Measurements from ENCODE around the gene BPIFB4. TPM values are rescaled to one million over a fixed set of nuclear protein-coding genes. Genes with fewer than 3 reads are reported as not detected.

BPIFB4 gene
- not detected for total RNA-seq
- total RNA-seq (2013): not detected
- total RNA-seq: 0 reads per million in 29 experiments

DNA sequence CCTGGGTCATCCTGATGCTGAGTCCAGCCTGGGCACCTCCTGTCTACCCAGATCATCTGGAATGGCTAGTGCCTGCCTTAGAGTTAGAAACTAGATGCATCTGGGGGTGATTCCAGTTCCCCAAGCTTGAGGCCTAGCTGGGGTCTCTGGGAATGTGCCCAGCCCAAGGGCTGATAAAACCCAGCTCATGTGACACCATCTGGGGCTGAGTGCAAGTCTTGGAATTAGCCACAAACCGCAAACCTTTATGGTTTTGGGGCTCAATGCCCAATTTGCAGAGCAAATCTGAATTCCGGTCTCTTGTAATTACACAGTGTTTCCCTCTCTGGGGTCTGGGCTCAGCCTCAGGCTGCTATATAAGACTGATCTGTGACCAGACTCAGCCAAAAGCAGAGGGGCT, at the start of gene BPIFB4:
TSS of gene BPIFB4 (plus strand) at position 385 of the 400 bp plus-strand sequence. CDS start 1,884 bp downstream, outside the sequence.
- 96% methylated on average over 2 of the region's 2 CpGs for WGBS (ENCODE audit: insufficient coverage)
- ATAC-seq (replicated peaks in 1 of 4): no peak
- ChIA-PET CTCF (interaction anchor here in 1 of 2 donors (0.8 kb wide), 1 partner anchor 9 kb away, joined by 3 read pairs; no protein-coding TSS in a partner anchor), POLR2A (no interaction called here)
- Mint-ChIP-seq H3K27me3 (peaks cover 0 to 3% of the 10 kb centered on the region in 2 donors), H3K4me3 (no peak within 1 kb of the TSS), H3K4me1 (peaks cover 0 to 11% (median 3%) of the 10 kb centered on the region in 3 donors), H3K36me3 (no peaks in the 10 kb centered on the region), H3K27ac (no peak within 1 kb of the TSS), H3K9me3 (no peaks in the 10 kb centered on the region)
- Histone ChIP-seq H3K27me3 (replicated peaks in 1 of 2; ENCODE audit: control insufficient read depth in 2 of 2, extremely low read depth in 1 of 2, insufficient read depth in 2 of 2, low read length in 1 of 2) (peaks cover 0 to 5% of the 10 kb centered on the region in 2 experiments), H3K4me1 (ENCODE audit: control insufficient read depth in 1 of 2, extremely low read depth in 1 of 2, insufficient read depth in 2 of 2, low read length in 2 of 2) (peaks cover 0 to 3% of the 10 kb centered on the region in 2 experiments), H3K9me3 (no peaks in the 10 kb centered on the region), H3K27ac (ENCODE audit: low read length) (no peak within 1 kb of the TSS), H3K36me3 (ENCODE audit: control insufficient read depth in 2 of 2, extremely low read depth in 1 of 2, insufficient read depth in 1 of 2, low read length in 1 of 2) (no peaks in the 10 kb centered on the region), H3K4me3 (ENCODE audit: control insufficient read depth in 1 of 2, extremely low read depth in 1 of 2, low read length in 1 of 2) (no peak within 1 kb of the TSS)
- no peak for DNase-seq

DNA sequence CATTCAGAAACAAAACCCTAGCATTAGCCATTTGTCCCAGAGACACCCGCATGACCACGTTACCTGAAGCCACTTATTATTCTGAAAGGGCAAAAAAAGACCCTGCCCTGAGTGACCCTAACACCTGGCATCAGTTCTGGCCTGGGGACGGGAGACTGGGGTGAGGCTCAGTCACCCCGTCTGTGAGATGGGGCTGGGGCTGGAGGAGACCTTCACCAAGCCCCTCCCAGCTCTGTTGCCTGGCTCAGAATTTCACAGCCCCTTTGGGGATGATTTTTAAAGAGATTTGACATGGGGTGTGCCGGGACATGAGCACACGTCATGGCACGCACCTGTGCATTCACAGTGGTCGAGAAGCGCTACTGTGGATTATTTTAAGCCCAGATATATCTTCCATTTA, 49.4 kb upstream of the BPIFB4 start:
- POLR2A ChIA-PET: no interaction called here
- Mint-ChIP-seq H3K27me3 (no peaks in the 10 kb centered on the region), H3K36me3 (peaks cover 5% of the 10 kb centered on the region)

GRCh38 chr20:33030569-33030968, 48.9 kb upstream of the BPIFB4 start:
- peaks cover 5% of the 10 kb centered on the region for H3K36me3 Mint-ChIP-seq
- ATAC-seq (replicated peaks in 1 of 4): no peak
- no peak overlapping the region for H3K27ac Mint-ChIP-seq
- DNase-seq: no peak
- no peaks in the 10 kb centered on the region for H3K36me3 ChIP-seq (ENCODE audit: control insufficient read depth in 2 of 2, extremely low read depth in 1 of 2, insufficient read depth in 1 of 2, low read length in 1 of 2)
- peaks cover 3 to 8% (median 7%) of the 10 kb centered on the region in 3 donors for H3K9me3 Mint-ChIP-seq
- POLR2A ChIA-PET: no interaction called here
- WGBS (ENCODE audit: insufficient coverage): 100% methylated on average over 3 of the region's 6 CpGs
- H3K27me3 Mint-ChIP-seq: no peaks in the 10 kb centered on the region
- no peak overlapping the region for H3K27ac ChIP-seq (ENCODE audit: low read length)
- no peaks in the 10 kb centered on the region for H3K9me3 ChIP-seq
- no peak overlapping the region for H3K4me3 ChIP-seq (ENCODE audit: control insufficient read depth in 1 of 2, extremely low read depth in 1 of 2, low read length in 1 of 2)
- CTCF ChIA-PET: no interaction called here
- H3K4me1 ChIP-seq (ENCODE audit: control insufficient read depth in 1 of 2, extremely low read depth in 1 of 2, insufficient read depth in 2 of 2, low read length in 2 of 2): no peaks in the 10 kb centered on the region
- H3K4me3 Mint-ChIP-seq: no peak overlapping the region
- peaks cover 0 to 5% of the 10 kb centered on the region in 2 experiments for H3K27me3 ChIP-seq (replicated peaks in 1 of 2; ENCODE audit: control insufficient read depth in 2 of 2, extremely low read depth in 1 of 2, insufficient read depth in 2 of 2, low read length in 1 of 2)
- no peaks in the 10 kb centered on the region for H3K4me1 Mint-ChIP-seq

More for the DNA sequence above, 49.4 kb upstream of the BPIFB4 start:
- ATAC-seq (replicated peaks in 1 of 4) (no peak), DNase-seq (no peak)
- Mint-ChIP-seq H3K27ac (no peak overlapping the region), H3K4me3 (no peak overlapping the region), H3K4me1 (no peaks in the 10 kb centered on the region), H3K9me3 (peaks cover 3 to 8% (median 7%) of the 10 kb centered on the region in 3 donors)
- no peaks in the 10 kb centered on the region for H3K4me1 ChIP-seq (ENCODE audit: control insufficient read depth in 1 of 2, extremely low read depth in 1 of 2, insufficient read depth in 2 of 2, low read length in 2 of 2)
- no peak overlapping the region for H3K4me3 ChIP-seq (ENCODE audit: control insufficient read depth in 1 of 2, extremely low read depth in 1 of 2, low read length in 1 of 2)
- H3K36me3 ChIP-seq (ENCODE audit: control insufficient read depth in 2 of 2, extremely low read depth in 1 of 2, insufficient read depth in 1 of 2, low read length in 1 of 2): no peaks in the 10 kb centered on the region
- H3K27me3 ChIP-seq (replicated peaks in 1 of 2; ENCODE audit: control insufficient read depth in 2 of 2, extremely low read depth in 1 of 2, insufficient read depth in 2 of 2, low read length in 1 of 2): peaks cover 0 to 5% of the 10 kb centered on the region in 2 experiments
- H3K9me3 ChIP-seq: no peaks in the 10 kb centered on the region
- no peak overlapping the region for H3K27ac ChIP-seq (ENCODE audit: low read length)
- WGBS (ENCODE audit: insufficient coverage): 100% methylated on average over 3 of the region's 9 CpGs
- CTCF ChIA-PET: no interaction called here

DNA sequence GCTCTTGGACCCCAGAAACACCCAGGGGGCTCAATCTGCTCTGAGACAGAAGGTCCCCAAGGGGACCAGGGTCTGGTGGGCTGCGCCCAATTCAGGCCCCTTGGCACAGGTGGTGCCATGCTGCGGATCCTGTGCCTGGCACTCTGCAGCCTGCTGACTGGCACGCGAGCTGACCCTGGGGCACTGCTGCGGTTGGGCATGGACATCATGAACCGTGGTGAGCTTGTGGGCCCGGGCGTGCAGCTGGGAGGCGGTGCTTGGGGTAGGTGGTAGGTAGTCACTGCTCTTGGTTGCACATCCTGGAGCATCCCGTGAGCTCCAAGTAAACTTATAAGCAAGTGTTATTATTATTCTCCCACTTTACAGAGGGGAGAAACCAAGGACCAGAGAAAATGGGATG, 47.9 kb upstream of the BPIFB4 start, which contains the start of gene BPIFB6:
TSS of gene BPIFB6 (plus strand) at position 118 of the 400 bp plus-strand sequence. CDS start at position 118, 0 bp downstream.
- ATAC-seq (replicated peaks in 1 of 4) (no peak), DNase-seq (no peak)
- H3K9me3 ChIP-seq: no peaks in the 10 kb centered on the region
- 98% methylated on average over 8 of the region's 10 CpGs for WGBS (ENCODE audit: insufficient coverage)
- H3K9me3 Mint-ChIP-seq: peaks cover 3 to 8% (median 7%) of the 10 kb centered on the region in 3 donors
- H3K27ac Mint-ChIP-seq: no peak within 1 kb of the TSS
- H3K27me3 Mint-ChIP-seq: no peaks in the 10 kb centered on the region
- ChIA-PET CTCF (no interaction called here), POLR2A (no interaction called here)
- no peak within 1 kb of the TSS for H3K27ac ChIP-seq (ENCODE audit: low read length)
- no peaks in the 10 kb centered on the region for H3K4me1 ChIP-seq (ENCODE audit: control insufficient read depth in 1 of 2, extremely low read depth in 1 of 2, insufficient read depth in 2 of 2, low read length in 2 of 2)
- H3K36me3 ChIP-seq (ENCODE audit: control insufficient read depth in 2 of 2, extremely low read depth in 1 of 2, insufficient read depth in 1 of 2, low read length in 1 of 2): no peaks in the 10 kb centered on the region
- peaks cover 0 to 5% of the 10 kb centered on the region in 2 experiments for H3K27me3 ChIP-seq (replicated peaks in 1 of 2; ENCODE audit: control insufficient read depth in 2 of 2, extremely low read depth in 1 of 2, insufficient read depth in 2 of 2, low read length in 1 of 2)
- peaks cover 5% of the 10 kb centered on the region for H3K36me3 Mint-ChIP-seq
- H3K4me3 ChIP-seq (ENCODE audit: control insufficient read depth in 1 of 2, extremely low read depth in 1 of 2, low read length in 1 of 2): no peak within 1 kb of the TSS
- no peak within 1 kb of the TSS for H3K4me3 Mint-ChIP-seq
- no peaks in the 10 kb centered on the region for H3K4me1 Mint-ChIP-seq

DNA sequence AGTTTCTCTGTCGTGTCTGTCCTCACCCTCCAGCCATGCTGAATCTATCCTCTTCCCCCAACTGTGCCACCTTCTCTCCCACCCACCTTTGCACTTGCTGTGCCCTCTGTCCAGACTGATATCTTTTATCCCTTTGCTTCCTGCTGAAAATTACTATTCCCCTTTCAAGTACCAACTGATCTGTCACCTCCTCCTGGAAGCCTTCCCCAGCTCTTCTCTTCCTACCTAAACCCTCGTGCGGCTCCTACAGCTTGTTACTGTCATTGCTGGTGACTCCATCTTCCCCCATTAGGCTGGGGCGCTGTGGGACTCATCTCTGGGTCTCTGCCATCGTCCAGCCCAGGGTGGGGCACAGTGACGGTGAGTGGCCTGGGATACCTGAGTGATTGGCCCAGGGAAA, 46.9 kb upstream of the BPIFB4 start:
- 91% methylated on average over 4 of the region's 6 CpGs for WGBS (ENCODE audit: insufficient coverage)
- Mint-ChIP-seq H3K36me3 (peaks cover 5% of the 10 kb centered on the region), H3K9me3 (peaks cover 3 to 8% (median 7%) of the 10 kb centered on the region in 3 donors), H3K4me3 (no peak overlapping the region), H3K27me3 (no peaks in the 10 kb centered on the region), H3K27ac (no peak overlapping the region), H3K4me1 (no peaks in the 10 kb centered on the region)
- H3K9me3 ChIP-seq: no peaks in the 10 kb centered on the region
- no peaks in the 10 kb centered on the region for H3K4me1 ChIP-seq (ENCODE audit: control insufficient read depth in 1 of 2, extremely low read depth in 1 of 2, insufficient read depth in 2 of 2, low read length in 2 of 2)
- DNase-seq (no peak), ATAC-seq (replicated peaks in 1 of 4) (no peak)
- ChIA-PET CTCF (no interaction called here), POLR2A (no interaction called here)
- H3K27me3 ChIP-seq (replicated peaks in 1 of 2; ENCODE audit: control insufficient read depth in 2 of 2, extremely low read depth in 1 of 2, insufficient read depth in 2 of 2, low read length in 1 of 2): peaks cover 0 to 5% of the 10 kb centered on the region in 2 experiments
- H3K27ac ChIP-seq (ENCODE audit: low read length): no peak overlapping the region
- no peak overlapping the region for H3K4me3 ChIP-seq (ENCODE audit: control insufficient read depth in 1 of 2, extremely low read depth in 1 of 2, low read length in 1 of 2)
- no peaks in the 10 kb centered on the region for H3K36me3 ChIP-seq (ENCODE audit: control insufficient read depth in 2 of 2, extremely low read depth in 1 of 2, insufficient read depth in 1 of 2, low read length in 1 of 2)

DNA sequence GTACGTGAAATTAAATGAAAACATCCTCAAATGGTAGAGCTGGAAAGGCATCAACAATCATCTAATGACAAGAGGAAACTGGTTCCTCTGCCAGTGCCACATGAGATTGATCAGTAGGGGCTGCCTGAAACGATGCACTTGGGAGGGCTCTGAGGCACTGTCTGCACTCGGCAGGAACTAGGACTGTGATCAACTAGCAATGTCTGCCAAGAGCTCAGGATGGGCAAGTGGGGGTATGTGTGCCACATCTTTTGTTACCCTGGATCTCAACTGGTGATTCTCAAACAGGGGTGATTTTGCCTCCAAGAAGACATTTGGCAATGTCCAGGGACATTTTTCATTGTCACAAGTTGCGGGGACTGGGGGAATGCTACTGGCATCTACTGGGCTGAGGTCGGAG, 46.1 kb upstream of the BPIFB4 start:
- peaks cover 5% of the 10 kb centered on the region for H3K36me3 Mint-ChIP-seq
- no peak overlapping the region for H3K27ac Mint-ChIP-seq
- peaks cover 7 to 10% (median 8%) of the 10 kb centered on the region in 3 donors for H3K9me3 Mint-ChIP-seq
- H3K4me3 ChIP-seq (ENCODE audit: control insufficient read depth in 1 of 2, extremely low read depth in 1 of 2, low read length in 1 of 2): no peak overlapping the region
- DNase-seq: no peak
- ChIA-PET POLR2A (no interaction called here), CTCF (no interaction called here)
- no peak overlapping the region for H3K27ac ChIP-seq (ENCODE audit: low read length)
- H3K4me1 Mint-ChIP-seq: no peaks in the 10 kb centered on the region
- no peaks in the 10 kb centered on the region for H3K36me3 ChIP-seq (ENCODE audit: control insufficient read depth in 2 of 2, extremely low read depth in 1 of 2, insufficient read depth in 1 of 2, low read length in 1 of 2)
- no peaks in the 10 kb centered on the region for H3K4me1 ChIP-seq (ENCODE audit: control insufficient read depth in 1 of 2, extremely low read depth in 1 of 2, insufficient read depth in 2 of 2, low read length in 2 of 2)
- 89% methylated on average over 3 of the region's 5 CpGs for WGBS (ENCODE audit: insufficient coverage)
- no peaks in the 10 kb centered on the region for H3K9me3 ChIP-seq
- no peak overlapping the region for H3K4me3 Mint-ChIP-seq
- no peaks in the 10 kb centered on the region for H3K27me3 Mint-ChIP-seq
- H3K27me3 ChIP-seq (replicated peaks in 1 of 2; ENCODE audit: control insufficient read depth in 2 of 2, extremely low read depth in 1 of 2, insufficient read depth in 2 of 2, low read length in 1 of 2): peaks cover 0 to 5% of the 10 kb centered on the region in 2 experiments
- ATAC-seq (replicated peaks in 1 of 4): no peak

GRCh38 chr20:33034115-33034514, 45.3 kb upstream of the BPIFB4 start:
- no CpG with 5 or more reads among the region's 5 CpGs for WGBS (ENCODE audit: insufficient coverage)
- H3K27ac ChIP-seq (ENCODE audit: low read length): no peak overlapping the region
- ChIA-PET POLR2A (no interaction called here), CTCF (no interaction called here)
- H3K27me3 ChIP-seq (replicated peaks in 1 of 2; ENCODE audit: control insufficient read depth in 2 of 2, extremely low read depth in 1 of 2, insufficient read depth in 2 of 2, low read length in 1 of 2): peaks cover 0 to 5% of the 10 kb centered on the region in 2 experiments
- ATAC-seq (replicated peaks in 1 of 4): no peak
- H3K4me3 Mint-ChIP-seq: no peak overlapping the region
- H3K27me3 Mint-ChIP-seq: no peaks in the 10 kb centered on the region
- no peak overlapping the region for H3K27ac Mint-ChIP-seq
- no peak overlapping the region for H3K4me3 ChIP-seq (ENCODE audit: control insufficient read depth in 1 of 2, extremely low read depth in 1 of 2, low read length in 1 of 2)
- H3K4me1 ChIP-seq (ENCODE audit: control insufficient read depth in 1 of 2, extremely low read depth in 1 of 2, insufficient read depth in 2 of 2, low read length in 2 of 2): no peaks in the 10 kb centered on the region
- H3K36me3 ChIP-seq (ENCODE audit: control insufficient read depth in 2 of 2, extremely low read depth in 1 of 2, insufficient read depth in 1 of 2, low read length in 1 of 2): no peaks in the 10 kb centered on the region
- H3K4me1 Mint-ChIP-seq: no peaks in the 10 kb centered on the region
- peaks cover 5% of the 10 kb centered on the region for H3K36me3 Mint-ChIP-seq
- no peak for DNase-seq
- peaks cover 7 to 10% (median 8%) of the 10 kb centered on the region in 3 donors for H3K9me3 Mint-ChIP-seq
- no peaks in the 10 kb centered on the region for H3K9me3 ChIP-seq
